ENCODE results near the gene TRPV4.

TRPV4 gene

GRCh38 chr12:109827566-109828550, 5.3 kb downstream of the TRPV4 start:
- no peak for DNase-seq

- DNase-seq, result no peak
Measured at GRCh38 chr12:109827080-109827479, 6.1 kb downstream of the TRPV4 start.

- no peak for DNase-seq
Measured at GRCh38 chr12:109824731-109825130, 8.5 kb downstream of the TRPV4 start.

GRCh38 chr12:109822951-109823411, 10.2 kb downstream of the TRPV4 start:
- no peak for DNase-seq

GRCh38 chr12:109822416-109822815, 10.8 kb downstream of the TRPV4 start:
- DNase-seq, result no peak

- no peak for DNase-seq
Measured at GRCh38 chr12:109821968-109822367, 11.2 kb downstream of the TRPV4 start.

GRCh38 chr12:109820816-109821381, 12.3 kb downstream of the TRPV4 start:
- DNase-seq, result no peak

- no peak for DNase-seq
Measured at GRCh38 chr12:109818905-109819500, 14.2 kb downstream of the TRPV4 start.

GRCh38 chr12:109818253-109818652, 14.9 kb downstream of the TRPV4 start:
- no peak for DNase-seq

GRCh38 chr12:109817627-109818231, 15.5 kb downstream of the TRPV4 start:
- no peak for DNase-seq

GRCh38 chr12:109816870-109817269, 16.3 kb downstream of the TRPV4 start:
- no peak for DNase-seq

- DNase-seq, result no peak
Measured at GRCh38 chr12:109815757-109816617, 17.2 kb downstream of the TRPV4 start.

GRCh38 chr12:109815225-109815624, 18.0 kb downstream of the TRPV4 start:
- DNase-seq, result no peak

GRCh38 chr12:109814600-109815150, 18.5 kb downstream of the TRPV4 start:
- DNase-seq, result no peak

GRCh38 chr12:109813810-109814416, 19.3 kb downstream of the TRPV4 start:
- no peak for DNase-seq

GRCh38 chr12:109811624-109811995, 21.6 kb downstream of the TRPV4 start:
- no peak for DNase-seq

- DNase-seq, result no peak
Measured at GRCh38 chr12:109810954-109811623, 22.1 kb downstream of the TRPV4 start.

GRCh38 chr12:109808876-109809646, 24.1 kb downstream of the TRPV4 start:
- DNase-seq, result no peak

- DNase-seq, result no peak
Measured at GRCh38 chr12:109807954-109808643, 25.1 kb downstream of the TRPV4 start.
